Measurements from ENCODE around the gene PRLR.

The PRLR gene

GRCh38 chr5:35230038-35230611, at the start of gene PRLR:
Gene PRLR, minus strand, starts transcription at chr5:35230487. Its CDS starts 140,867 bp downstream, at chr5:35089620.
- no peak for TF ChIP-seq ZFX (IDR thresholded peaks at IDR 0.05; ENCODE audit: borderline replicate concordance)
- TF ChIP-seq CTCF (IDR thresholded peaks at IDR 0.05), result no peak
- peak within 1 kb of the TSS; percentile 93 for H3K27ac ChIP-seq

DNA sequence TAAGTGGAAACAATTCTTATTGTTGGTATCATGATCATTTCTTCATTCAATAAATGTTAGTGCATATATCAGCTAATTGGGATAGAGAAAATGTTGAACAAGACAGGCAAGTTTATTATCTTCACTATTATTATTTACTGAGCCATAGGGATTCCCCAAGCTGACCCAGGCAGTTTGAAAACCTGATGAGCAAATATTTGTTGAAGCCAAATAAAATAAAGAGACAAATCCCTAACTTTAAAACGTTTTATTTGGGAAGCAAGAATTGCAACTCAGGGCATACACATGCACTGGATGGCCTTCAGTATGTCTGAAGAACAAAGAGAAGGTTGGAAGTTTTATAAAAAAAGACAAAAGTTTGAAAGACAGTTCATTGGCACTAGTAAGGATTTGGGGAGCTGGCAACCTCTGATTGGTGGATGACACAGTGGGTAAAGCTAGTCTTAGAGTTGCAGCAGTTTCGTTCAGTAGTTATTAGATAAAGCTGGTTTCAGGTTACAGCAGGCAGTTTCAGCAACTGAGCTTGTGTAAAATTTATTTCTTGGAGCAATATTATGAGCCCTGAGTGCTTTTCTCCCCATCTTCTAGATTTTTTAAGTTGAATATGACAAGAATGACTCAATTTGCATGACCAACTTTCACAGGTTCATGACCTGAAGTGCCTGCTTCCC, 44.7 kb upstream of the PRLR start:
- H3K27ac ChIP-seq, result no peak overlapping the region
- TF ChIP-seq CTCF (IDR thresholded peaks at IDR 0.05) (no peak), ZFX (IDR thresholded peaks at IDR 0.05; ENCODE audit: borderline replicate concordance) (no peak)

DNA sequence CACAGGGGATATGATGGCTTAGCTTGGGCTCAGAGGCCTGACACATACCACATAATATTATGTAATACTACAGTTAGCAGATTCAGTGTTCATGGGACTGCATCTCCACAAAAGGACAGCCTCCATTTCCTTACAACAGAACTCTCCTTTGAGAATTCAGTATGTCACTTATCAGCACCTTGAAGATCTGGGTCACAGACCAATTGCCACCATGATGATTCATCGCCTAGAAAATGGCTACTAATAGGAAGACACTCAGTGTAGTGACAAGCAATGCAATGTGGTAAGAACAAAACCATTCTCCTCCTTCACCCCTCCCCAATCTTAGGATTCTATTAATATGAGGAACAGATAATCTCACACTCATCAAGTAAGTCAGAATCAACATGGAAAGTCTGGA, 38.7 kb upstream of the PRLR start:
- TF ChIP-seq ZFX (IDR thresholded peaks at IDR 0.05; ENCODE audit: borderline replicate concordance) (no peak), CTCF (IDR thresholded peaks at IDR 0.05) (no peak)

GRCh38 chr5:35266276-35266675, 36.0 kb upstream of the PRLR start:
- H3K27ac ChIP-seq, result no peak overlapping the region
- TF ChIP-seq ZFX (IDR thresholded peaks at IDR 0.05; ENCODE audit: borderline replicate concordance) (no peak), CTCF (IDR thresholded peaks at IDR 0.05) (no peak)

More for the DNA sequence above, 38.7 kb upstream of the PRLR start:
- no peak overlapping the region for H3K27ac ChIP-seq

- no peak overlapping the region for H3K27ac ChIP-seq
- TF ChIP-seq ZFX (IDR thresholded peaks at IDR 0.05; ENCODE audit: borderline replicate concordance), result no peak
- no peak for TF ChIP-seq CTCF (IDR thresholded peaks at IDR 0.05)
Measured at GRCh38 chr5:35264509-35264908, 34.2 kb upstream of the PRLR start.

GRCh38 chr5:35263266-35263877, 33.1 kb upstream of the PRLR start:
- TF ChIP-seq CTCF (IDR thresholded peaks at IDR 0.05) (no peak), ZFX (IDR thresholded peaks at IDR 0.05; ENCODE audit: borderline replicate concordance) (no peak)
- H3K27ac ChIP-seq, result no peak overlapping the region

GRCh38 chr5:35253582-35253981, 23.3 kb upstream of the PRLR start:
- TF ChIP-seq ZFX (IDR thresholded peaks at IDR 0.05; ENCODE audit: borderline replicate concordance) (no peak), CTCF (IDR thresholded peaks at IDR 0.05) (no peak)
- H3K27ac ChIP-seq, result no peak overlapping the region

Data from 22Rv1 (cell line).